ENCODE data around the gene FSD1L.

Gene FSD1L

DNA sequence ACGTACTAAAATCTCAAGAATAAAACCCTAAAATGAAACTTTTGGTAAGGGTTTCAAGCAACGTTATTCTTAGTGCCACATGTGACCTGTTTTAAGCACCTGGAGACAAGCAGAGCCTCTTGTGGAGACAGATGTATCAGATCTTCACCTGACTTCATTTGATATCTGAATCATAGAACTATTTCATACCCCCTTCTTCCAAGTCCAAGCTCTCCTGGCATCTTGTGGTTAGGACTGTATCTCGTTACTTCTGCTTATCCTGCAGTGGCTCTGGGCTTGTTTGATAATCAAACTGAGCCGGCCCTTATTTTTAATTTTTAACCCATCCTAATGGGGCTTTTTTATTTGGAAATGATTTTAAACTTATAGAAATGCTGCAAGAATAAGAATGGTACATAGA is 11.1 kb upstream of the FSD1L start:
- no peak for DNase-seq (ENCODE audit: low spot score)

DNA sequence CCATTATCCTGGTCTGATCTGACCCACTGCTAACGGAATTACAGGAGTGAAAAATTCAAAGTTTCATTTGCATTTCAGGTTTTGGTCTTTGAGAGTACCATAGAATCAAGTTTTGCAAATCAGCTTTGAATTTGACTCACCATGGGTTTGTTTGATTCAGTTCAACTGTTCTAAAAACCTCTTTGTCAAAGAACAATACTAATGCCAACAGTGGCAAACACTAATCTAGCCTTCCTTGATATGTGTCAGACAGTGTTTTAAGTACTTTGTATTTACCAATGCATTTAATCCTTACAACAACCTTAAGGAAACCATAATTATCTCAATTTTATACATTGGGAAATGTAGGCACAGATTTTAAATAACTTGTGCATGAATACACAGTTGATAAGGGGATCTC is 10.1 kb upstream of the FSD1L start:
- no peak for DNase-seq (ENCODE audit: low spot score)

- no peak for DNase-seq (ENCODE audit: low spot score)
These were observed 9.6 kb upstream of the FSD1L start for GRCh38 chr9:105438141-105438806.

GRCh38 chr9:105439428-105439827 is 8.4 kb upstream of the FSD1L start:
- no peak for DNase-seq (ENCODE audit: low spot score)

DNA sequence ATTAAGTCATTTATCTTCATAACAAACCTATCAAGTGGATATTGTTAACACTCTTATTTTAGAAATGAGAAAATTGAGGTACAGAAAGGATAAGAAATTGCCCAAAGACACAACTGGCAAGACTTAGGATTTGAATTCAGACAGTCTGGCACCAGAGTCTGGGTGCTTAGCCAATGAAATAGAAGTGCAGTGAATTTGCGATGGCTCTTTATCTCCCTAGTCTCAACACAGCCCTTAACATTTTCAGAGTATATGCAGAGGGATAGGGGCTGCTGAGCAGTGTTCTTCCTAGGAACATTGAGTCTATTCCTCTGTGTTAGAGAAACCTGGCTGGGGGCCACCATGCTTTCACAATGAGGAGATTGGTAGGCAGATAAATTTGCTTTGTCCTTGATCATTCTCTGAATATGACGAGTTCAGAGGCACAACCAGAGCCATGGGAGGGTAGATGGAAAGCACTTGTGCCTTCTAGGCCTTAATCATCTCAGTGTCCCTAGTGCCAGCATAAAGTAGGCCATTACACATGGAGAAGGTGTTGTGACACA is 6.1 kb upstream of the FSD1L start:
- no peak for DNase-seq (ENCODE audit: low spot score)

DNA sequence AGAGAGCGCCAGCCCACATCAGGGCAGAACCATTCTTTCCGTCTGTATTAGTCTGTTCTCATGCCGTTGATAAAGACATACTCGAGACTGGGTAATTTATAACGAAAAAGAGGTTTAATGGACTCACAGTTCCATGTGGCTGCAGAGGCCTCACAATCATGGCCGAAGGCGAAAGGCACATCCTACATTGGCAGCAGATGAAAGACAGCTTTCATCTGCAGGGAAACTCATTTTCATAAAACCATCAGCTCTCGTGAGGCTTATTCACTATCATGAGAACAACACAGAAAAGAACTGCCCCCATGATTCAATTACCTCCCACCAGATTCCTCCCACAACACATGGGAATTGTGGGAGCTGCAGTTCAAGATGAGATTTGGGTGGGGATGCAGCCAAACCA is 4.7 kb upstream of the FSD1L start:
- no peak for DNase-seq (ENCODE audit: low spot score)

GRCh38 chr9:105444130-105444529 is 3.7 kb upstream of the FSD1L start:
- DNase-seq (ENCODE audit: low spot score), result no peak

GRCh38 chr9:105445203-105445881 is 2.5 kb upstream of the FSD1L start:
- no peak for DNase-seq (ENCODE audit: low spot score)

GRCh38 chr9:105447386-105447813 is 434 bp upstream of the FSD1L start:
- DNase-seq (ENCODE audit: low spot score), result no peak

- DNase-seq (ENCODE audit: low spot score), result no peak
These were observed 1.2 kb downstream of the FSD1L start for GRCh38 chr9:105449081-105449480.

DNA sequence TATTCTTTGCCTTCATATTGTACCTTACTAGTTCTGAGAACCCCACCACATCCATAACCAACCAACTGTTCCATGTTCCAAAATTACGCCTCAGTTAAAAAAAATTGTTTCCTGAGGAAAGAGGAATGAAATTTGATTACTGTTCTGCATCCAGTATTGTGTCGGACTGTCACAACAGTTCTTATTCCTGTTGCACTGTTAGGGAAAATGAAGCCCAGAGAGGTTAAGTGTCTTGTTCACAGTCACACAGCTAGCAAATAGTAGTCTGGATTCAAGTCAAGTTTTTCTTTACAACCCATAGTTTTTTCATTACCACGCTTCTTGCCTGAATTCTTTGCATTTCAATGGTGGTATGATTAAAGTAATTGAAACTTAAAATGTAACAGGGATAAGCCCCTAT is 4.4 kb downstream of the FSD1L start:
- no peak for DNase-seq (ENCODE audit: low spot score)

DNA sequence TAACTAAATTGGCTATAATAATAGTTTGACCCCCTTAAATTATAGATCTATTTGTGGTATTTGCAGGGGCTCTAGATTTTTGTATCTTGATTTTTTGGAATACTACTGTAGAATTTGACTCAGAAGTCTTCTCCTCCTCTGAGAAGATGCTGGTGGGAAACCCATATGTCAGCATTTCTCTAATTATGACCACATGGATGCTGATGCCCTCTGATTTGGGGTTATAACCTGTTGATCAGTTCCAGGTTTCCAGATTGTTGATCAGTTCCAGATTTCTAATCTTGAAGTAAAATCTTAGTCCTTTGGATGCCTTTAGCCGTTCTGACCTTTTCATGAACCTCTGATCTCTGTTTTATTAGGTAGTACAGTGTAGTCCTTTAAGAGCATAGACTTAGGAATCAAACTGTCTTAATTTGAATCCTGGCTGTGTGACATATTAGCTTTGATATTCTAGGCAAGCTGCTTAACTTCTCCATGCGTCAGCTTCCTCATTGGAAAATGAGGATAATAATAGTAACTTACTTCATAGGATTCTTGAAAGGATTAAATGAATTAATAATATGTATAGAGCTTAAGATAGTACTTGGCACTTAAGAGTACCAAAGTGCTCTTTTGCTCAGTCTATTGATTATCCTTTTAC is 8.1 kb downstream of the FSD1L start:
- no peak for DNase-seq (ENCODE audit: low spot score)

- no peak for DNase-seq (ENCODE audit: low spot score)
These were observed 9.9 kb downstream of the FSD1L start for GRCh38 chr9:105457560-105458294.

GRCh38 chr9:105458404-105458803 is 10.6 kb downstream of the FSD1L start:
- DNase-seq (ENCODE audit: low spot score), result no peak

DNA sequence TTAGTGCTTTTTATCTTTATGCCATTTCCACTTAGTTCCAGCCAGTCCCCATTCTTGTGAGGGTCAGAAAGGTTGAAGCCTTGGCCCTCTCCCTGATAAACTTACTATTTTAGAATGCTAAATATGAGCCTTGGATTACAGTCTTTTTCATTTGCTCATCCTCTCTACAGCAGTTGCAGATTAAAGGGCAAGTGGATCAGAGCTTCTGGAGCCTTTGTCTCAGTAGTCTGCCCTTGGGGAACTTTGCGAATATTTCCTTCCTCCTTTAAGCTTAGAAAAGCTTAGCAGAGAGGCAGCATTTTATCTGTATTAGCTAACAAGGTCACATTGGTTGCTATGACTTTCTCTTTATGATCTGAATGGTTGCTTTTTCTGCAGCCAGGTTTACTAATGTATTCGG is 11.5 kb downstream of the FSD1L start:
- no peak for DNase-seq (ENCODE audit: low spot score)

GRCh38 chr9:105466898-105467455 is 19.1 kb downstream of the FSD1L start:
- DNase-seq (ENCODE audit: low spot score), result no peak

- DNase-seq (ENCODE audit: low spot score), result no peak
These were observed 21.0 kb downstream of the FSD1L start for GRCh38 chr9:105468875-105469274.

GRCh38 chr9:105473221-105473620 is 25.4 kb downstream of the FSD1L start:
- no peak for DNase-seq (ENCODE audit: low spot score)

- no peak for DNase-seq (ENCODE audit: low spot score)
These were observed 27.5 kb downstream of the FSD1L start for GRCh38 chr9:105475302-105475701.

- no peak for DNase-seq (ENCODE audit: low spot score)
These were observed 32.0 kb downstream of the FSD1L start for GRCh38 chr9:105479846-105480245.

DNA sequence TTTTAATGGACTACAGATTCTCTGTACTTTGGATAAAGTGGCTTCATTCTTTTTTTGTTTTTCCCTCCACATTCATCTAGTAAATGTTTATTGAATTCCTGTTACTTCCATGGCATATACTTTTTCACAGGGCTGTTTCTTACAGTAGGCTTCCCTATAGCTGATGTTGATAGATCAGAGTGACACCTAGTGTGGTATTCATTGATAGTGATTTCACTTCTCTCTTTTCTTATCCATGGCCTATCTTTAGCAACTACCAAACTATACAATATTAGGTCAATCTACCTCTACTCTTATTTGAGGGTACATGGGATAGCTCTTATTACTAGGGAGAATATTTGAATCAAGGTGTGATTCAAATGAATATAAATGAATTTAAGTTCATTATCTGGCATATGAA is 35.8 kb downstream of the FSD1L start:
- no peak for DNase-seq (ENCODE audit: low spot score)

GRCh38 chr9:105484226-105484625 is 36.4 kb downstream of the FSD1L start:
- DNase-seq (ENCODE audit: low spot score), result no peak
